GM12801 (cell line): ENCODE data around the gene ADGRG3.

ENCODE experiments used
- CTCF ChIP-seq: IDR thresholded peaks from one replicate; pipeline ENCODE4 v1.5.1; 2011; ENCODE audit warnings: control low read depth; ENCODE audit not compliant: insufficient read length; ENCODE audit errors: extremely low read depth

ADGRG3 gene

GRCh38 chr16:57623251-57624043 is 44.7 kb upstream of the ADGRG3 start:
- TF ChIP-seq CTCF: no peak

GRCh38 chr16:57624044-57624688 is 43.9 kb upstream of the ADGRG3 start:
- TF ChIP-seq CTCF: no peak

GRCh38 chr16:57624806-57625500 is 43.2 kb upstream of the ADGRG3 start:
- no peak for TF ChIP-seq CTCF

- no peak for TF ChIP-seq CTCF
Observed at GRCh38 chr16:57626420-57627170, 41.5 kb upstream of the ADGRG3 start.

GRCh38 chr16:57627184-57627871 is 40.8 kb upstream of the ADGRG3 start:
- TF ChIP-seq CTCF: no peak

GRCh38 chr16:57628008-57628781 is 39.9 kb upstream of the ADGRG3 start, which contains the start of gene ADGRG1:
TSS of gene ADGRG1 (plus strand) at chr16:57628630. CDS start at chr16:57650288, 21,658 bp downstream.
- no peak for TF ChIP-seq CTCF
